AG09319 (cell line): Measurements from ENCODE around the gene ZNF670.

Source experiments
- DNase-seq: peaks from one replicate; pipeline ENCODE4 v3.0.0-alpha.2; 2010; ENCODE audit warnings: low read depth; ENCODE audit errors: extremely low read depth
- CTCF ChIP-seq: IDR thresholded peaks from 2 replicates; pipeline ENCODE4 v1.5.1; 2011; ENCODE audit warnings: low read depth, mild to moderate bottlenecking, inconsistent platforms, low read length, moderate library complexity

The ZNF670 gene

GRCh38 chr1:247096958-247097357 is 18.3 kb upstream of the ZNF670 start:
- DNase-seq: no peak

GRCh38 chr1:247096544-247096943 is 17.9 kb upstream of the ZNF670 start:
- no peak for DNase-seq
- no peak for TF ChIP-seq CTCF

More at GRCh38 chr1:247096958-247097357, 18.3 kb upstream of the ZNF670 start:
- TF ChIP-seq CTCF: no peak

- TF ChIP-seq CTCF: no peak
- no peak for DNase-seq
These were observed 17.5 kb upstream of the ZNF670 start for GRCh38 chr1:247096112-247096511.

GRCh38 chr1:247090455-247090854 is 11.8 kb upstream of the ZNF670 start:
- no peak for DNase-seq
- TF ChIP-seq CTCF: no peak

GRCh38 chr1:247089616-247090375 is 11.2 kb upstream of the ZNF670 start:
- TF ChIP-seq CTCF: no peak
- no peak for DNase-seq

- DNase-seq: no peak
- no peak for TF ChIP-seq CTCF
These were observed 10.4 kb upstream of the ZNF670 start for GRCh38 chr1:247088967-247089366.

- DNase-seq: no peak
- no peak for TF ChIP-seq CTCF
These were observed 8.6 kb upstream of the ZNF670 start for GRCh38 chr1:247087256-247087655.
